ENCODE data around the gene PEX12.
"Not testable (repeated sequence)": the region's sequence is repeated elsewhere in the genome, so short reads cannot be mapped to it uniquely, and the experiment has no call there.

The PEX12 gene

GRCh38 chr17:35535406-35535805 is 43.0 kb downstream of the PEX12 start:
- not testable (repeated sequence) for DNase-seq

DNA sequence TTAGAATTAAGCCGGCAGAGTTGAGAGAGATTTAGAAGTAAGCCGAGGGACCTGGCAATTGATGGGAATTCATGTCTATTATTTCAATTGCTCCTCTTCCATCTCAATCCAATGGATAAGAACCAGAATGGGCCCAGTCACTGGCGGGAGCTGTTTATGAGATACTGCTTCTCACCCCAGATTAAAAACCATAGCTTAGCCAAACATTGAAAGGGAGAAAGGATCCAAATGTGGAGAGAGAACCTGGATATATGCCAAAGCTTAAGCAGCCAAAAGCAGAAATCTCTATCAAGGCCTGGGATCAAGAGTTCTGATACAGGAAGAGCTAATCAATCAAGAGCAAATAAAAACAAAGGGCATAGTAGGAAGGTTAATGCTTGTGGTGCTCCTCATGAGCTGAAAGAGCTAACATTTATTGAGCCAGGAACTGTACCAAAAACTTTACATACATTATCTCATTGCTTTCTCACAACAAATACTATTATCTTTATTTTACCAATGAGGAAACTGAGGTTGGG is 43.7 kb downstream of the PEX12 start:
- no peak for DNase-seq

DNA sequence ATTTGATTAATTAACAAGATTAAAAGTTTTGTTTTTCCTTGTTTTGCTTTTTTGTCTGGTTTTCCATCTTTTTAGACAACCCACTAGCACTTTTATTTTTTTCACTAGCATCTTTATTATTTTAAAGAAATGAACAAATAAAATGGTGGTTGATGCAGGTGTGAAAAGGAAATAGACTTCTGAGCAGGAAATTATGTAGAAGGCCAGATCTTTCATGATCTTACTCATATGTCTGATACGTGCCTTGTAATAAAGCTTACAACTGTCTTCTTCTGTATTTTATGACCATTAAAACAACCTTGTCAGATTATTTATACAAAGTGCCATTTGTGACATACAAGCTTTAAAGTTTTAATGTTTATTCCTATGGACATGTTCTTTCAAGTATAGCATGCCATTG is 47.2 kb downstream of the PEX12 start:
- no peak for DNase-seq

GRCh38 chr17:35529866-35530265 is 48.5 kb downstream of the PEX12 start:
- no peak for DNase-seq

- DNase-seq: not testable (repeated sequence)
Observed at GRCh38 chr17:35529326-35529725, 49.0 kb downstream of the PEX12 start.
